Measurements from ENCODE around the gene GNG13. TPM values are rescaled to one million over a fixed set of nuclear protein-coding genes. Genes with fewer than 3 reads are reported as not detected.
"Not testable (repeated sequence)": the region's sequence is repeated elsewhere in the genome, so short reads cannot be mapped to it uniquely, and the experiment has no call there.

GNG13 gene
- total RNA-seq, 1 donor from 2014 or later, result not detected

DNA sequence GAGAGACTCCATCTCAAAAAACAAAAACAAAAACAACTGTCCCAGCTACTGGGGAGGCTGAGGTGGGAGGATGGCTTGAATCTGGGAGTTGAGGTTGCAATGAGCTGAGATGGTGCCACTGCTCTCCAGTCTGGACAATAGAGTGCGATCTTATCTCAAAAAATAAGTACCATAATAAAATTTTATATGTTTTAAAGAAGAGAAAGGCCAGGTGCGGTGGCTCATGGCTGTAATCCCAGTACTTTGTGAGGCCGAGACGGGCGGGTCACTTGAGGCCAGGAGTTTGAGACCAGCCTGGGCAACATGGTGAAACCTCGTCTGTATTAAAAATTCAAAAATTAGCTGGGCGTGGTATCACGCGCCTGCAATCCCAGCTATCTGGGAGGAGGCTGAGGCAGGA is 23.7 kb downstream of the GNG13 start:
- Histone ChIP-seq H3K9ac (ENCODE audit: low read length) (no peak overlapping the region), H3K4me1 (ENCODE audit: insufficient read depth, low read length) (peaks cover 10% of the 10 kb centered on the region), H3K36me3 (ENCODE audit: insufficient read depth, low read length) (no peaks in the 10 kb centered on the region), H4K20me1 (ENCODE audit: insufficient read depth, low read length) (no peaks in the 10 kb centered on the region), H3K79me2 (ENCODE audit: insufficient read depth, low read length) (no peaks in the 10 kb centered on the region), H3K27me3 (ENCODE audit: insufficient read depth, low read length) (no peaks in the 10 kb centered on the region), H2AFZ (ENCODE audit: low read depth, low read length) (no peak overlapping the region), H3K9me3 (ENCODE audit: insufficient read depth, low read depth, low read length) (no peaks in the 10 kb centered on the region), H3K4me3 (ENCODE audit: insufficient read depth, low read depth, low read length) (no peak overlapping the region), H3K4me2 (ENCODE audit: low read length) (no peak overlapping the region), H3K27ac (ENCODE audit: low read depth, low read length) (no peak overlapping the region)
- Mint-ChIP-seq H3K36me3 (ENCODE audit: low read depth, unreplicated experiment) (no peaks in the 10 kb centered on the region), H3K9me3 (ENCODE audit: unreplicated experiment) (no peaks in the 10 kb centered on the region), H3K4me3 (ENCODE audit: unreplicated experiment) (no peak overlapping the region), H3K27ac (ENCODE audit: unreplicated experiment) (no peak overlapping the region), H3K4me1 (ENCODE audit: low read depth, unreplicated experiment) (peaks cover 4% of the 10 kb centered on the region), H3K27me3 (ENCODE audit: low read depth, unreplicated experiment) (peaks cover 8% of the 10 kb centered on the region)
- DNase-seq (ENCODE audit: low read depth) (no peak), FAIRE-seq (no peak)
- TF ChIP-seq, protein P1, sequence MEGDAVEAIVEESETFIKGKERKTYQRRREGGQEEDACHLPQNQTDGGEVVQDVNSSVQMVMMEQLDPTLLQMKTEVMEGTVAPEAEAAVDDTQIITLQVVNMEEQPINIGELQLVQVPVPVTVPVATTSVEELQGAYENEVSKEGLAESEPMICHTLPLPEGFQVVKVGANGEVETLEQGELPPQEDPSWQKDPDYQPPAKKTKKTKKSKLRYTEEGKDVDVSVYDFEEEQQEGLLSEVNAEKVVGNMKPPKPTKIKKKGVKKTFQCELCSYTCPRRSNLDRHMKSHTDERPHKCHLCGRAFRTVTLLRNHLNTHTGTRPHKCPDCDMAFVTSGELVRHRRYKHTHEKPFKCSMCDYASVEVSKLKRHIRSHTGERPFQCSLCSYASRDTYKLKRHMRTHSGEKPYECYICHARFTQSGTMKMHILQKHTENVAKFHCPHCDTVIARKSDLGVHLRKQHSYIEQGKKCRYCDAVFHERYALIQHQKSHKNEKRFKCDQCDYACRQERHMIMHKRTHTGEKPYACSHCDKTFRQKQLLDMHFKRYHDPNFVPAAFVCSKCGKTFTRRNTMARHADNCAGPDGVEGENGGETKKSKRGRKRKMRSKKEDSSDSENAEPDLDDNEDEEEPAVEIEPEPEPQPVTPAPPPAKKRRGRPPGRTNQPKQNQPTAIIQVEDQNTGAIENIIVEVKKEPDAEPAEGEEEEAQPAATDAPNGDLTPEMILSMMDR (IDR thresholded peaks at IDR 0.05; ENCODE audit: insufficient read depth, low read depth, low read length), result no peak
- no peak for TF ChIP-seq EZH2 (IDR thresholded peaks at IDR 0.05; ENCODE audit: insufficient read depth, low read length)

DNA sequence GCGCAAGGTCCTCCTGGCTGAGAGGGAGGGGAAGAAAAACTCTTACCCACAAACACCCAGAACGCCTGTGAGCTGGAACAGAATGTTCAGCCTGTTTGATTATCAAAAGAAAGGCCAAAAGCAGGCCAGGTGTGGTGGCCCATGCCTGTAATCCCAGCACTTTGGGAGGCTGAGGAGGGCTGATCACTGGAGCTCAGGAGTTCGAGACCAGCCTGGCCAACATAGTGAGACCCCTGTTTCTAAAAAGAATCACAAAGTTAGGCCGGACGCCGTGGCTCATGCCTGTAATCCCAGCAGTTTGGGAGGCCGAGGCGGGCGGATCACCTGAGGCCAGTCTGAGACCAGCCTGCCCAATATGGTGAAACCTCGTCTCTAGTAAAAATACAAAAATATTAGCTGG is 24.2 kb downstream of the GNG13 start:
- not testable (repeated sequence) for H3K9ac ChIP-seq (ENCODE audit: low read length); H2AFZ ChIP-seq (ENCODE audit: low read depth, low read length); H3K4me3 ChIP-seq (ENCODE audit: insufficient read depth, low read depth, low read length); H3K9me3 Mint-ChIP-seq (ENCODE audit: unreplicated experiment); H3K36me3 ChIP-seq (ENCODE audit: insufficient read depth, low read length); H3K4me1 ChIP-seq (ENCODE audit: insufficient read depth, low read length); H3K9me3 ChIP-seq (ENCODE audit: insufficient read depth, low read depth, low read length); H3K4me2 ChIP-seq (ENCODE audit: low read length); H3K4me1 Mint-ChIP-seq (ENCODE audit: low read depth, unreplicated experiment); H3K36me3 Mint-ChIP-seq (ENCODE audit: low read depth, unreplicated experiment); DNase-seq (ENCODE audit: low read depth); H3K27me3 ChIP-seq (ENCODE audit: insufficient read depth, low read length); H4K20me1 ChIP-seq (ENCODE audit: insufficient read depth, low read length); FAIRE-seq; H3K27ac Mint-ChIP-seq (ENCODE audit: unreplicated experiment); H3K79me2 ChIP-seq (ENCODE audit: insufficient read depth, low read length); H3K4me3 Mint-ChIP-seq (ENCODE audit: unreplicated experiment); H3K27ac ChIP-seq (ENCODE audit: low read depth, low read length); H3K27me3 Mint-ChIP-seq (ENCODE audit: low read depth, unreplicated experiment)

DNA sequence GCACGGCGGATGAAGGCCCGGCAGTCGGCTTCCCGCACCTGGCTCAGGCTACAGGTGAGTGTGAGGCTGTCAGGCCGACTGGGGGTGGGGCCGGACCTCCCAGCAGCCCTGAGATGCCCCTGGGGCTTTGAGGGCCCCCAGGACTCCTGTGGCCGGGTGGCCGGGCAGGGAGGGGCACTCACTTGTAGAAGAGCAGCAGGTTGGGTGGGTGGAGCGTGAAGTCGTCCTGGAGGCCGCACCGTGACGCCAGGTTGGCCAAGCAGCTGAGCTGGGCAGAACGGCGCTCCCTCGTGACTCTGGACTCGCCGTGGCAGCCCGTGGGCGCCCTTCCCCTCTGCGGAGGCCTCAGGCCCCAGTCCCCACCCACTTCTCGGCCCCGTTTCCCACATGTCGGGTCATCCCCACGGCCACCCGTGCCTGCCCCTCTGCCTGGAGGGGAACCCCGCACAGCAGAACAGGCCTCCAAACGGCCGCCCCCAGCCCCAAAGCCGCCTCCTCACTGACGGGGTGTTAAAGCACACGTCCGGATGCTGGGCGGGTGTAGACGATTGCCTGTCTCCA is 25.2 kb downstream of the GNG13 start:
- no peak for TF ChIP-seq EZH2 (IDR thresholded peaks at IDR 0.05; ENCODE audit: insufficient read depth, low read length)
- TF ChIP-seq, protein P1 (IDR thresholded peaks at IDR 0.05; ENCODE audit: insufficient read depth, low read depth, low read length), result no peak
- H3K27ac Mint-ChIP-seq (ENCODE audit: unreplicated experiment), result no peak overlapping the region
- Histone ChIP-seq H2AFZ (ENCODE audit: low read depth, low read length) (no peak overlapping the region), H3K4me2 (ENCODE audit: low read length) (no peak overlapping the region), H3K9me3 (ENCODE audit: insufficient read depth, low read depth, low read length) (no peaks in the 10 kb centered on the region), H4K20me1 (ENCODE audit: insufficient read depth, low read length) (no peaks in the 10 kb centered on the region), H3K79me2 (ENCODE audit: insufficient read depth, low read length) (no peaks in the 10 kb centered on the region), H3K27ac (ENCODE audit: low read depth, low read length) (no peak overlapping the region), H3K27me3 (ENCODE audit: insufficient read depth, low read length) (no peaks in the 10 kb centered on the region), H3K4me1 (ENCODE audit: insufficient read depth, low read length) (peaks cover 10% of the 10 kb centered on the region), H3K36me3 (ENCODE audit: insufficient read depth, low read length) (no peaks in the 10 kb centered on the region), H3K9ac (ENCODE audit: low read length) (no peak overlapping the region), H3K4me3 (ENCODE audit: insufficient read depth, low read depth, low read length) (no peak overlapping the region)
- peaks cover 4% of the 10 kb centered on the region for H3K4me1 Mint-ChIP-seq (ENCODE audit: low read depth, unreplicated experiment)
- DNase-seq (ENCODE audit: low read depth) (no peak), FAIRE-seq (no peak)
- H3K36me3 Mint-ChIP-seq (ENCODE audit: low read depth, unreplicated experiment), result no peaks in the 10 kb centered on the region
- H3K9me3 Mint-ChIP-seq (ENCODE audit: unreplicated experiment), result no peaks in the 10 kb centered on the region
- H3K27me3 Mint-ChIP-seq (ENCODE audit: low read depth, unreplicated experiment), result peaks cover 8% of the 10 kb centered on the region
- no peak overlapping the region for H3K4me3 Mint-ChIP-seq (ENCODE audit: unreplicated experiment)

Data from astrocyte (in vitro differentiated cells and primary cell).